IMR-90 (cell line): ENCODE results near the gene SLC29A2. TPM values are rescaled to one million over a fixed set of nuclear protein-coding genes. Genes with fewer than 3 reads are reported as not detected.

Experiments
- ATAC-seq: fragments of 200-7000 bp; cut with Tn5 transposase; 2 replicates; pipeline ENCODE4 v1.9.1; 2020; ENCODE audit warnings: low read depth, mild to moderate bottlenecking, moderate library complexity
- BruUV-seq: library from RNA; stranded (reverse); fragments of 400-500 nt; replicated peaks from 2 replicates; lab custom pipeline; 2021; lab: Mats Ljungman, UMichigan
- CTCF ChIA-PET: fragments of 300-600 bp; formaldehyde crosslinking; extraction: SDS; loops from one replicate; lab custom pipeline; 2021; ENCODE audit warnings: antibody characterized with exemption; lab: Yijun Ruan, JAX
- POLR2A ChIA-PET: fragments of 300-600 bp; sonication (Branson Sonifier 250); formaldehyde crosslinking; loops from one replicate; lab custom pipeline; 2022; ENCODE audit warnings: antibody characterized with exemption; ENCODE audit not compliant: unreplicated experiment; lab: Charles Lee
- DNase-seq: peaks from one replicate; pipeline ENCODE4 v3.0.0; 2013
- H2AFZ ChIP-seq: replicated peaks from 2 replicates; pipeline ENCODE3; 2013; ENCODE audit warnings: low read length, mild to moderate bottlenecking; ENCODE audit not compliant: poor library complexity
- H2AK5ac ChIP-seq: 2 replicates; pipeline ENCODE4 v1.6.1; 2013; ENCODE audit warnings: low read depth, low read length, inconsistent platforms
- H2AK9ac ChIP-seq: replicated peaks from 2 replicates; pipeline ENCODE3; 2013; ENCODE audit warnings: mild to moderate bottlenecking, low read depth, low read length, moderate library complexity; ENCODE audit not compliant: poor library complexity
- H2BK120ac ChIP-seq: 2 replicates; pipeline ENCODE4 v1.6.1; 2013; ENCODE audit warnings: low read depth, low read length, inconsistent platforms
- H2BK15ac ChIP-seq: 3 replicates; pipeline ENCODE4 v1.6.1; 2013; ENCODE audit warnings: low read depth, low read length, inconsistent platforms
- H2BK20ac ChIP-seq: 2 replicates; pipeline ENCODE4 v1.6.1; 2013; ENCODE audit warnings: low read depth, mild to moderate bottlenecking, inconsistent platforms, low read length, moderate library complexity
- H2BK5ac ChIP-seq: 2 replicates; pipeline ENCODE4 v1.6.1; 2013; ENCODE audit warnings: mild to moderate bottlenecking, low read depth, low read length, inconsistent platforms; ENCODE audit not compliant: poor library complexity, severe bottlenecking
- H3K14ac ChIP-seq: replicated peaks from 2 replicates; pipeline ENCODE4 v1.6.1; 2013; ENCODE audit warnings: low read depth, low read length, inconsistent platforms
- H3K18ac ChIP-seq: 2 replicates; pipeline ENCODE4 v1.6.1; 2013; ENCODE audit warnings: low read depth, low read length, control low read depth
- H3K23ac ChIP-seq: 2 replicates; pipeline ENCODE4 v1.6.1; 2013; ENCODE audit warnings: low read depth, low read length, inconsistent platforms
- H3K27ac ChIP-seq: 2 replicates; pipeline ENCODE4 v1.5.1; 2013; ENCODE audit warnings: mild to moderate bottlenecking, control low read depth, low read length; ENCODE audit not compliant: insufficient read depth
- H3K27me3 ChIP-seq: 2 replicates; pipeline ENCODE4 v1.6.1; 2013; ENCODE audit warnings: low read length; ENCODE audit not compliant: control insufficient read depth, insufficient read depth
- H3K36me3 ChIP-seq: 2 replicates; pipeline ENCODE4 v1.6.1; 2013; ENCODE audit warnings: low read length, mixed read lengths; ENCODE audit not compliant: control insufficient read depth, insufficient read depth
- H3K4ac ChIP-seq: 2 replicates; pipeline ENCODE4 v1.6.1; 2013; ENCODE audit warnings: low read depth, low read length, inconsistent platforms
- H3K4me1 ChIP-seq: 2 replicates; pipeline ENCODE4 v1.6.1; 2013; ENCODE audit warnings: low read length, mixed read lengths; ENCODE audit not compliant: control insufficient read depth, insufficient read depth
- H3K4me2 ChIP-seq: 2 replicates; pipeline ENCODE4 v1.6.1; 2013; ENCODE audit warnings: low read depth, mild to moderate bottlenecking, control low read depth, low read length, moderate library complexity
- H3K4me3 ChIP-seq: 2 replicates; pipeline ENCODE4 v1.5.1; 2013; ENCODE audit warnings: low read depth, mild to moderate bottlenecking, control low read depth, low read length, moderate library complexity; ENCODE audit not compliant: insufficient read depth
- H3K56ac ChIP-seq: 2 replicates; pipeline ENCODE4 v1.6.1; 2013; ENCODE audit warnings: low read length, inconsistent platforms; ENCODE audit not compliant: insufficient read depth; ENCODE audit errors: extremely low read depth
- H3K79me1 ChIP-seq, 2 experiments: 2 replicates each; pipeline ENCODE4 v1.6.1; 2013; ENCODE audit warnings: low read length in 2 of 2, inconsistent platforms in 1 of 2, low read depth in 1 of 2
- H3K9ac ChIP-seq: 2 replicates; pipeline ENCODE4 v1.6.1; 2013; ENCODE audit warnings: low read depth, low read length, control low read depth
- H3K9me1 ChIP-seq: 2 replicates; pipeline ENCODE4 v1.6.1; 2013; ENCODE audit warnings: low read length, inconsistent platforms; ENCODE audit not compliant: insufficient read depth
- H3K9me3 ChIP-seq: 2 replicates; pipeline ENCODE4 v1.6.1; 2013; ENCODE audit warnings: low read length; ENCODE audit not compliant: control insufficient read depth, insufficient read depth
- H4K20me1 ChIP-seq: 2 replicates; pipeline ENCODE4 v1.6.1; 2013; ENCODE audit warnings: low read length, inconsistent platforms; ENCODE audit not compliant: insufficient read depth
- H4K5ac ChIP-seq: 2 replicates; pipeline ENCODE4 v1.6.1; 2013; ENCODE audit warnings: mild to moderate bottlenecking, low read depth, low read length, control low read depth
- H4K8ac ChIP-seq, 2 experiments: 2 replicates each; pipeline ENCODE4 v1.6.1; 2013; ENCODE audit warnings: low read depth in 2 of 2, low read length in 2 of 2, control low read depth in 1 of 2, inconsistent platforms in 1 of 2
- H4K91ac ChIP-seq: 2 replicates; pipeline ENCODE4 v1.6.1; 2013; ENCODE audit warnings: low read depth, low read length, inconsistent platforms; ENCODE audit not compliant: insufficient read depth
- CEBPB ChIP-seq: IDR thresholded peaks from 2 replicates; pipeline ENCODE4 v1.6.1; 2012; ENCODE audit warnings: low read depth, low read length, improper control_type of control experiment
- FOS ChIP-seq: fragments of 150-350 bp; IDR thresholded peaks from 2 replicates; pipeline ENCODE4 v1.6.1; 2016; ENCODE audit warnings: low read depth, low read length
- MXI1 ChIP-seq: IDR thresholded peaks from 2 replicates; pipeline ENCODE4 v1.6.1; 2012; ENCODE audit warnings: low read depth, mild to moderate bottlenecking, low read length, moderate library complexity, borderline replicate concordance
- NFE2L2 ChIP-seq: fragments of 150-350 bp; IDR thresholded peaks from 2 replicates; pipeline ENCODE4 v1.6.1; 2016; ENCODE audit warnings: low read depth, mild to moderate bottlenecking, low read length
- POLR2A ChIP-seq: IDR thresholded peaks from 2 replicates; pipeline ENCODE4 v1.6.1; 2012; ENCODE audit warnings: mild to moderate bottlenecking, low read depth, low read length
- RAD21 ChIP-seq: IDR thresholded peaks from 2 replicates; pipeline ENCODE4 v1.6.1; 2012; ENCODE audit warnings: low read length, improper control_type of control experiment
- RCOR1 ChIP-seq: IDR thresholded peaks from 2 replicates; pipeline ENCODE4 v1.6.1; 2012; ENCODE audit warnings: mild to moderate bottlenecking, low read length, improper control_type of control experiment; ENCODE audit not compliant: insufficient replicate concordance
- SMC3 ChIP-seq: fragments of 150-350 bp; IDR thresholded peaks from 2 replicates; pipeline ENCODE4 v1.6.1; 2016; ENCODE audit warnings: low read depth, mild to moderate bottlenecking, antibody characterized with exemption, low read length, moderate library complexity
- WGBS, 2 experiments: methylation state at CpG; one replicate each; pipeline versions ENCODE4 v1.1.5 to v1.1.7; 2013; ENCODE audit warnings: missing lambda C conversion rate in 2 of 2; ENCODE audit not compliant: insufficient read length in 1 of 2; ENCODE audit errors: extremely low coverage in 2 of 2; 5-methylcytosine and 5-hydroxymethylcytosine counted together
- dilution Hi-C: fragments of 300-500 bp; cut with HindIII; formaldehyde crosslinking; loops from one replicate; pipeline ENCODE4 v1.14.3; 2018; ENCODE audit warnings: low sequenced_read_pairs; ENCODE audit not compliant: unreplicated experiment
- in situ Hi-C: fragments of 300-500 bp; cut with MboI; formaldehyde crosslinking; loops from 3 replicates; pipeline ENCODE4 v1.14.3; 2019; ENCODE audit warnings: low sequenced_read_pairs, inconsistent platforms, mixed read lengths
- intact Hi-C: fragments of 100-400 bp; cut with micrococcal nuclease; formaldehyde crosslinking; loops from 2 replicates; pipeline ENCODE4 v1.10.0; 2022
- polyA plus RNA-seq, 3 experiments: library from polyadenylated mRNA; depleted of rRNA; stranded (reverse); fragments of >200 nt; gene quantifications; 2 replicates each; pipeline ENCODE4 v1.2.3, GENCODE V29; 2012; ENCODE audit warnings: low replicate concordance in 1 of 3
- total RNA-seq: library from RNA; depleted of rRNA; stranded (reverse); fragments of >200 nt; gene quantifications from 2 replicates; pipeline ENCODE4 v1.2.3, GENCODE V29; 2012
- TF ChIP-seq, protein P1 (sequence below): fragments of 150-350 bp; IDR thresholded peaks from 2 replicates; pipeline ENCODE4 v1.6.1; 2016; ENCODE audit warnings: low read depth, mild to moderate bottlenecking, low read length, moderate library complexity, borderline replicate concordance

Gene SLC29A2
- total and polyA plus RNA-seq, 2 of the 4 experiments (the other 2 are of a cell fraction), result under 0.01 to 1.2 TPM

DNA sequence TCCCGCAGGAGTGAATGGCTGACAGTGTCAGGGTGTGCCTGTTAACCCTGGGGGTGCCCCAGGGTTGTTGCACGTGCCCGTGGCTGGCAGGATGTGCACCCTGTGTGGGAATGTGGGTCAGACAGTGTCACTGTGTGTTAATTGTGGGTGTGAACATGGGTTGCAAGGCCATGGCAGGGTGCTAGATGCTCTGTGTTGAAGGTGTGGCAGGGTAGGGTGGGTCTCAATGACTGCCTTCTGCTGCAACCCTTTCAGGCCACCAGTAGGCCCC is 43.6 kb downstream of the SLC29A2 start:
- H3K36me3 ChIP-seq, result peaks cover 8% of the 10 kb centered on the region
- peak overlapping the region; percentile 100 for H2BK20ac ChIP-seq
- CTCF ChIA-PET, result no interaction called here
- H3K56ac ChIP-seq, result peak overlapping the region; percentile 90; the same call in 1 of the 2 replicates
- H3K27me3 ChIP-seq, result no peaks in the 10 kb centered on the region
- H3K18ac ChIP-seq, result peak overlapping the region; percentile 95; the same call in 1 of the 2 replicates
- no TSS peak for BruUV-seq
- no peaks in the 10 kb centered on the region for H4K20me1 ChIP-seq
- H3K23ac ChIP-seq, result 0 out of 2 replicates have a peak overlapping the region, but pooled peaks have one; percentile 47
- peaks cover 29% of the 10 kb centered on the region for H3K9me1 ChIP-seq
- no peak overlapping the region; the same call in 1 of the 2 replicates for H3K9ac ChIP-seq
- in situ Hi-C loops, result no loop called here
- no peak for TF ChIP-seq RAD21
- no peak for TF ChIP-seq NFE2L2
- TF ChIP-seq RCOR1, result no peak
- no peak for TF ChIP-seq MXI1
- TF ChIP-seq POLR2A, result no peak; the same call in 1 of the 2 replicates
- no peak for TF ChIP-seq CEBPB
- TF ChIP-seq FOS, result no peak
- TF ChIP-seq, protein P1, sequence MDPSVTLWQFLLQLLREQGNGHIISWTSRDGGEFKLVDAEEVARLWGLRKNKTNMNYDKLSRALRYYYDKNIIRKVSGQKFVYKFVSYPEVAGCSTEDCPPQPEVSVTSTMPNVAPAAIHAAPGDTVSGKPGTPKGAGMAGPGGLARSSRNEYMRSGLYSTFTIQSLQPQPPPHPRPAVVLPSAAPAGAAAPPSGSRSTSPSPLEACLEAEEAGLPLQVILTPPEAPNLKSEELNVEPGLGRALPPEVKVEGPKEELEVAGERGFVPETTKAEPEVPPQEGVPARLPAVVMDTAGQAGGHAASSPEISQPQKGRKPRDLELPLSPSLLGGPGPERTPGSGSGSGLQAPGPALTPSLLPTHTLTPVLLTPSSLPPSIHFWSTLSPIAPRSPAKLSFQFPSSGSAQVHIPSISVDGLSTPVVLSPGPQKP, result no peak
- no peak for TF ChIP-seq SMC3
- H3K4me3 ChIP-seq, result no peak overlapping the region
- no peak overlapping the region for H3K4me2 ChIP-seq
- peak overlapping the region; percentile 100 for H3K4ac ChIP-seq
- no peaks in the 10 kb centered on the region for H3K9me3 ChIP-seq
- DNase-seq (no peak), ATAC-seq (peak; percentile 2)
- peak overlapping the region; percentile 100 for H2BK15ac ChIP-seq
- dilution Hi-C loops, result no loop called here
- H3K27ac ChIP-seq, result peak overlapping the region; percentile 95
- peak overlapping the region; percentile 100 for H2AK5ac ChIP-seq
- peak overlapping the region; percentile 94 for H2AFZ ChIP-seq
- H4K91ac ChIP-seq, result peak overlapping the region; percentile 100
- H3K4me1 ChIP-seq, result peaks cover 43% of the 10 kb centered on the region
- intact Hi-C loops, result loop anchor here (1.0 kb wide), 3 partner anchors 16 to 106 kb away; partner anchors contain the start of gene YIF1A
- peak overlapping the region; percentile 100 for H2AK9ac ChIP-seq
- POLR2A ChIA-PET, result no interaction called here
- H4K8ac ChIP-seq, result peak overlapping the region; percentile 81 to 100
- H2BK120ac ChIP-seq, result peak overlapping the region; percentile 100
- H2BK5ac ChIP-seq, result peak overlapping the region; percentile 100
- WGBS, 2 experiments, result 20% methylated on average over 1 of the region's 3 CpGs; no CpG with 5 or more reads in 1 of the 2 experiments
- peak overlapping the region; percentile 96 for H4K5ac ChIP-seq
- peak overlapping the region; percentile 100 for H3K14ac ChIP-seq
- H3K79me1 ChIP-seq, result peaks cover 0 to 42% of the 10 kb centered on the region in 2 experiments; a peak in 3 of 4 replicates
